GM19043 (cell line): ENCODE measurements around the gene SYNGR3.
A peak's percentile ranks its signal among the peaks of the same experiment; 100 is the strongest.
"Not testable (repeated sequence)": the region's sequence is repeated elsewhere in the genome, so short reads cannot be mapped to it uniquely, and the experiment has no call there.

ENCODE experiments used
- ATAC-seq: cut with Tn5 transposase; IDR thresholded peaks from one replicate; pipeline ENCODE4 v1.9.1; 2021; ENCODE audit warnings: low read depth; ENCODE audit not compliant: unreplicated experiment

SYNGR3 gene

GRCh38 chr16:1989209-1990100 lies at the start of gene SYNGR3:
Gene SYNGR3 (plus strand): TSS chr16:1989970. CDS start chr16:1990103, 133 bp downstream.
- no peak for ATAC-seq

- ATAC-seq: no peak
These were observed 49.3 kb upstream of the SYNGR3 start for GRCh38 chr16:1940273-1941161.

GRCh38 chr16:1941162-1942046 lies 48.4 kb upstream of the SYNGR3 start:
- no peak for ATAC-seq

GRCh38 chr16:1942047-1942809 lies 47.5 kb upstream of the SYNGR3 start:
- ATAC-seq: no peak

GRCh38 chr16:1942810-1943726 lies 46.7 kb upstream of the SYNGR3 start, which contains the start of gene MSRB1:
Gene MSRB1 (minus strand): TSS chr16:1943199. CDS start chr16:1943156, 43 bp downstream.
- ATAC-seq: peak; percentile 88

GRCh38 chr16:1944612-1945199 lies 45.1 kb upstream of the SYNGR3 start:
- no peak for ATAC-seq

- no peak for ATAC-seq
These were observed 44.0 kb upstream of the SYNGR3 start for GRCh38 chr16:1945559-1946391.

- ATAC-seq: no peak
These were observed 43.0 kb upstream of the SYNGR3 start for GRCh38 chr16:1946495-1947368.

GRCh38 chr16:1947369-1947670 lies 42.5 kb upstream of the SYNGR3 start:
- no peak for ATAC-seq

- ATAC-seq: no peak
These were observed 40.3 kb upstream of the SYNGR3 start for GRCh38 chr16:1949507-1949906.

- ATAC-seq: no peak
These were observed 39.7 kb upstream of the SYNGR3 start for GRCh38 chr16:1950047-1950446.

- ATAC-seq: no peak
These were observed 39.2 kb upstream of the SYNGR3 start for GRCh38 chr16:1950559-1950958.

- no peak for ATAC-seq
These were observed 36.0 kb upstream of the SYNGR3 start for GRCh38 chr16:1953734-1954133.

GRCh38 chr16:1957434-1958142 lies 32.2 kb upstream of the SYNGR3 start:
- ATAC-seq: not testable (repeated sequence)

- ATAC-seq: not testable (repeated sequence)
These were observed 31.7 kb upstream of the SYNGR3 start for GRCh38 chr16:1958143-1958491.

GRCh38 chr16:1958715-1959268 lies 31.0 kb upstream of the SYNGR3 start:
- no peak for ATAC-seq
